Loucy (cell line): ENCODE results near the gene KPNB1.

Experiments used
- H2AFZ ChIP-seq: fragments of 200-600 bp; sonication (generic); 2 replicates; pipeline ENCODE4 v1.6.0; 2016; ENCODE audit warnings: antibody characterized with exemption, mild to moderate bottlenecking, low read length, moderate library complexity
- H3F3A ChIP-seq: fragments of 200-600 bp; 2 replicates; pipeline ENCODE4 v1.6.0; 2016; ENCODE audit warnings: antibody characterized with exemption, low read depth, mild to moderate bottlenecking
- H3K27me3 ChIP-seq: fragments of 200-600 bp; sonication (generic); 2 replicates; pipeline ENCODE4 v1.6.1; 2014; ENCODE audit warnings: low read length, mild to moderate bottlenecking; ENCODE audit not compliant: insufficient read depth, poor library complexity, severe bottlenecking
- H3K36me3 ChIP-seq: fragments of 200-600 bp; sonication (generic); 2 replicates; pipeline ENCODE4 v1.6.1; 2016; ENCODE audit warnings: low read length; ENCODE audit not compliant: insufficient read depth
- H3K4me1 ChIP-seq: fragments of 200-600 bp; sonication (generic); 2 replicates; pipeline ENCODE4 v1.5.1; 2014; ENCODE audit warnings: low read length, mild to moderate bottlenecking; ENCODE audit not compliant: insufficient read depth, poor library complexity, severe bottlenecking
- H3K4me2 ChIP-seq: fragments of 200-600 bp; sonication (generic); 2 replicates; pipeline ENCODE4 v1.6.0; 2014; ENCODE audit warnings: antibody characterized with exemption, low read length, low read depth, mild to moderate bottlenecking; ENCODE audit not compliant: poor library complexity, severe bottlenecking
- H3K4me3 ChIP-seq: fragments of 200-600 bp; sonication (generic); 2 replicates; pipeline ENCODE4 v1.5.1; 2014; ENCODE audit warnings: low read length, mild to moderate bottlenecking, mixed read lengths; ENCODE audit not compliant: poor library complexity, severe bottlenecking
- H3K79me2 ChIP-seq: fragments of 200-600 bp; sonication (generic); 2 replicates; pipeline ENCODE4 v1.6.1; 2014; ENCODE audit warnings: low read length; ENCODE audit not compliant: insufficient read depth
- H3K9ac ChIP-seq: fragments of 200-600 bp; sonication (generic); 2 replicates; pipeline ENCODE4 v1.6.0; 2014; ENCODE audit warnings: mild to moderate bottlenecking, low read depth, low read length, moderate library complexity; ENCODE audit not compliant: poor library complexity, severe bottlenecking
- H3K9me2 ChIP-seq: fragments of 200-600 bp; sonication (generic); replicated peaks from 2 replicates; pipeline ENCODE4 v1.6.1; 2016; ENCODE audit warnings: low read depth, low read length, mixed read lengths
- H3K9me3 ChIP-seq: fragments of 200-600 bp; sonication (generic); 2 replicates; pipeline ENCODE4 v1.6.1; 2014; ENCODE audit warnings: mild to moderate bottlenecking, antibody characterized with exemption, low read length, low read depth; ENCODE audit not compliant: insufficient read depth
- H4K20me1 ChIP-seq: fragments of 200-600 bp; sonication (generic); 2 replicates; pipeline ENCODE4 v1.6.0; 2014; ENCODE audit warnings: antibody characterized with exemption, low read length, mild to moderate bottlenecking; ENCODE audit not compliant: insufficient read depth, poor library complexity, severe bottlenecking
- EZH2phosphoT487 ChIP-seq: fragments of 200-600 bp; IDR thresholded peaks from 2 replicates; pipeline ENCODE4 v1.6.1; 2018; ENCODE audit warnings: antibody characterized with exemption, mild to moderate bottlenecking, moderate library complexity, borderline replicate concordance
- TF ChIP-seq, protein P1 (sequence below): fragments of 200-600 bp; sonication (generic); conservative IDR thresholded peaks from 2 replicates; pipeline ENCODE4 v1.5.1; 2014; ENCODE audit warnings: mild to moderate bottlenecking, antibody characterized with exemption, low read length

KPNB1 gene

DNA sequence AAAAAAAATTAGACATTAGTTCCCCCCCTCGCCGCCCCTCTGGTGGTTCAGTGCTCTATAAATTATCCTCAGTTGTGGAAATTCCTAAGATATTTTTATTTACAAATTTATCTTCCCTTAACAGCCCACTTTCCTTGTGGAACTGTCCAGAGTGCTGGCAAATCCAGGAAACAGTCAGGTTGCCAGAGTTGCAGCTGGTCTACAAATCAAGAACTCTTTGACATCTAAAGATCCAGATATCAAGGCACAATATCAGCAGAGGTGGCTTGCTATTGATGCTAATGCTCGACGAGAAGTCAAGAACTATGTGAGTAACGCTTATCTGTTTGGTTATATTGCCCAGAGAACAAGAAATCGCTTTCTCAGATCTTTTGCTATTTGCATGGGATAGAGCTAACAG, 2.9 kb downstream of the KPNB1 start:
- Histone ChIP-seq H3K79me2 (peaks cover 87% of the 10 kb centered on the region), H3K4me1 (peaks cover 54% of the 10 kb centered on the region), H4K20me1 (peaks cover 70% of the 10 kb centered on the region), H3K9me3 (no peaks in the 10 kb centered on the region), H3K27me3 (no peaks in the 10 kb centered on the region), H3F3A (no peaks in the 10 kb centered on the region; the same call in 1 of the 2 replicates), H3K4me3 (peak overlapping the region; percentile 99), H3K9me2 (no peaks in the 10 kb centered on the region), H3K9ac (no peak overlapping the region), H3K4me2 (peak overlapping the region; percentile 93), H3K36me3 (peaks cover 57% of the 10 kb centered on the region), H2AFZ (no peak overlapping the region)
- TF ChIP-seq, protein P1, sequence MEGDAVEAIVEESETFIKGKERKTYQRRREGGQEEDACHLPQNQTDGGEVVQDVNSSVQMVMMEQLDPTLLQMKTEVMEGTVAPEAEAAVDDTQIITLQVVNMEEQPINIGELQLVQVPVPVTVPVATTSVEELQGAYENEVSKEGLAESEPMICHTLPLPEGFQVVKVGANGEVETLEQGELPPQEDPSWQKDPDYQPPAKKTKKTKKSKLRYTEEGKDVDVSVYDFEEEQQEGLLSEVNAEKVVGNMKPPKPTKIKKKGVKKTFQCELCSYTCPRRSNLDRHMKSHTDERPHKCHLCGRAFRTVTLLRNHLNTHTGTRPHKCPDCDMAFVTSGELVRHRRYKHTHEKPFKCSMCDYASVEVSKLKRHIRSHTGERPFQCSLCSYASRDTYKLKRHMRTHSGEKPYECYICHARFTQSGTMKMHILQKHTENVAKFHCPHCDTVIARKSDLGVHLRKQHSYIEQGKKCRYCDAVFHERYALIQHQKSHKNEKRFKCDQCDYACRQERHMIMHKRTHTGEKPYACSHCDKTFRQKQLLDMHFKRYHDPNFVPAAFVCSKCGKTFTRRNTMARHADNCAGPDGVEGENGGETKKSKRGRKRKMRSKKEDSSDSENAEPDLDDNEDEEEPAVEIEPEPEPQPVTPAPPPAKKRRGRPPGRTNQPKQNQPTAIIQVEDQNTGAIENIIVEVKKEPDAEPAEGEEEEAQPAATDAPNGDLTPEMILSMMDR, result no peak
- TF ChIP-seq EZH2phosphoT487, result no peak

DNA sequence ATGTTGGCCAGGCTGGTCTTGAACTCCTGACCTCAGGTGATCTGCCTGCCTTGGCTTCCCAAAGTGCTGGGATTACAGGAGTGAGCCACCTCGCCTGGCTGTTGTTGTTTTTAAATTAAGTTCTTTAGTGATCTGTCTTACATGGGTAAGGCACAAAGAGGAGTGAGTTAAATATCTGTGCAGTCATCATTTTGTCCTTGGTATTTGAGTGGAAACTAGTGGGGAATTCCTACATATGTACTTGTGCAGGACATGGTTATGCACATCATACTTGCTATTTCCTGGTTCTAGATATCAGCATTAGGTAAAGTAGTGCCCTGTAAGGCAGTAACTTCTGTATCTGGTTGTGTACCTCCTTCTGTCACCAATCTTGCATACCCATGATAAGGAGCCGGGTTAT, 3.7 kb downstream of the KPNB1 start:
- Histone ChIP-seq H3K27me3 (no peaks in the 10 kb centered on the region), H3K4me2 (peak overlapping the region; percentile 93), H3K4me3 (peak overlapping the region; percentile 54), H3F3A (no peaks in the 10 kb centered on the region; the same call in 1 of the 2 replicates), H3K9me2 (no peaks in the 10 kb centered on the region), H3K9ac (no peak overlapping the region), H3K9me3 (no peaks in the 10 kb centered on the region), H3K79me2 (peaks cover 87% of the 10 kb centered on the region), H2AFZ (no peak overlapping the region), H3K36me3 (peaks cover 66% of the 10 kb centered on the region), H4K20me1 (peaks cover 79% of the 10 kb centered on the region), H3K4me1 (peaks cover 48% of the 10 kb centered on the region)
- no peak for TF ChIP-seq EZH2phosphoT487
- TF ChIP-seq, protein P1, result no peak

GRCh38 chr17:47654991-47655390, 5.3 kb downstream of the KPNB1 start:
- Histone ChIP-seq H3K4me3 (peak overlapping the region; percentile 50), H4K20me1 (peaks cover 91% of the 10 kb centered on the region), H3K27me3 (no peaks in the 10 kb centered on the region), H3K4me1 (peaks cover 43% of the 10 kb centered on the region), H2AFZ (no peak overlapping the region), H3K4me2 (peak overlapping the region; percentile 93), H3K9me2 (no peaks in the 10 kb centered on the region), H3K36me3 (peaks cover 76% of the 10 kb centered on the region), H3K9ac (peak overlapping the region; percentile 38), H3K79me2 (peaks cover 90% of the 10 kb centered on the region), H3K9me3 (no peaks in the 10 kb centered on the region), H3F3A (no peaks in the 10 kb centered on the region; the same call in 1 of the 2 replicates)
- TF ChIP-seq, protein P1, result no peak
- no peak for TF ChIP-seq EZH2phosphoT487
